PC-3 (cell line): ENCODE measurements around the gene PCP4. TPM values are rescaled to one million over a fixed set of nuclear protein-coding genes. Genes with fewer than 3 reads are reported as not detected.

Experiments used
- ATAC-seq: fragments of 200-7000 bp; cut with Tn5 transposase; 2 replicates; pipeline ENCODE4 v1.9.1; 2020; ENCODE audit warnings: mild to moderate bottlenecking, moderate library complexity
- BruUV-seq: library from RNA; stranded (reverse); fragments of 400-500 nt; replicated peaks from 2 replicates; lab custom pipeline; 2021; lab: Mats Ljungman, UMichigan
- CTCF ChIA-PET: fragments of 300-600 bp; sonication (Branson Sonifier 250); formaldehyde crosslinking; loops from one replicate; lab custom pipeline; 2022; ENCODE audit warnings: antibody characterized with exemption; lab: Charles Lee
- POLR2A ChIA-PET: fragments of 300-600 bp; sonication (Branson Sonifier 250); formaldehyde crosslinking; loops from one replicate; lab custom pipeline; 2022; ENCODE audit warnings: antibody characterized with exemption; ENCODE audit not compliant: unreplicated experiment; lab: Charles Lee
- DNase-seq: peaks from one replicate; pipeline ENCODE4 v3.0.0-alpha.2; 2015
- H2AFZ ChIP-seq: fragments of 300-600 bp; sonication (generic); 2 replicates; pipeline ENCODE4 v1.6.0; 2016; ENCODE audit warnings: antibody characterized with exemption, low read length
- H3F3A ChIP-seq: fragments of 300-600 bp; sonication (generic); one replicate; pipeline ENCODE4 v1.6.0; 2017; ENCODE audit warnings: antibody characterized with exemption, low read length, control low read depth, mild to moderate bottlenecking; ENCODE audit not compliant: unreplicated experiment
- H3K27ac ChIP-seq: fragments of 300-600 bp; sonication (generic); 2 replicates; pipeline ENCODE4 v1.5.1; 2016; ENCODE audit warnings: mild to moderate bottlenecking, low read length
- H3K27me3 ChIP-seq: fragments of 300-600 bp; sonication (generic); 2 replicates; pipeline ENCODE4 v1.6.1; 2016; ENCODE audit warnings: low read length, mixed read lengths
- H3K36me3 ChIP-seq: fragments of 300-600 bp; sonication (generic); 2 replicates; pipeline ENCODE4 v1.6.1; 2016; ENCODE audit warnings: low read depth, mixed run types, low read length, mixed read lengths
- H3K4me1 ChIP-seq: fragments of 300-600 bp; sonication (generic); 2 replicates; pipeline ENCODE4 v1.5.1; 2016; ENCODE audit warnings: low read length; ENCODE audit not compliant: insufficient read depth
- H3K4me2 ChIP-seq: fragments of 300-600 bp; sonication (generic); 2 replicates; pipeline ENCODE4 v1.6.0; 2016; ENCODE audit warnings: low read length
- H3K4me3 ChIP-seq: fragments of 300-600 bp; sonication (generic); 2 replicates; pipeline ENCODE4 v1.5.1; 2016; ENCODE audit warnings: mild to moderate bottlenecking, low read length, mixed read lengths
- H3K79me2 ChIP-seq: fragments of 300-600 bp; sonication (generic); 2 replicates; pipeline ENCODE4 v1.6.1; 2017; ENCODE audit warnings: low read length, mixed read lengths
- H3K9ac ChIP-seq: fragments of 300-600 bp; sonication (generic); 2 replicates; pipeline ENCODE4 v1.6.0; 2016; ENCODE audit warnings: mild to moderate bottlenecking, low read length
- H3K9me2 ChIP-seq: fragments of 300-600 bp; sonication (generic); replicated peaks from 2 replicates; pipeline ENCODE4 v1.6.1; 2016; ENCODE audit warnings: mixed run types, low read length, mixed read lengths
- H3K9me3 ChIP-seq: fragments of 300-600 bp; sonication (generic); 2 replicates; pipeline ENCODE4 v1.6.1; 2016; ENCODE audit warnings: low read length, mixed read lengths
- H4K20me1 ChIP-seq: fragments of 300-600 bp; sonication (generic); 2 replicates; pipeline ENCODE4 v1.6.1; 2016; ENCODE audit warnings: low read length, mixed read lengths
- CTCF ChIP-seq: fragments of 300-600 bp; sonication (generic); conservative IDR thresholded peaks from 2 replicates; pipeline ENCODE4 v1.5.1; 2017; ENCODE audit warnings: antibody characterized with exemption, low read depth, mild to moderate bottlenecking, low read length
- EZH2 ChIP-seq: fragments of 300-600 bp; sonication (generic); IDR thresholded peaks from one replicate; pipeline ENCODE4 v1.6.1; 2017; ENCODE audit warnings: antibody characterized with exemption, mild to moderate bottlenecking, low read length; ENCODE audit not compliant: unreplicated experiment
- EZH2phosphoT487 ChIP-seq: fragments of 300-600 bp; sonication (generic); IDR thresholded peaks from 2 replicates; pipeline ENCODE4 v1.6.1; 2018; ENCODE audit warnings: mild to moderate bottlenecking, antibody characterized with exemption, low read length, borderline replicate concordance
- intact Hi-C: fragments of 100-400 bp; cut with micrococcal nuclease; formaldehyde crosslinking; loops from 2 replicates; pipeline ENCODE4 v1.9.0; 2023
- total RNA-seq: library from RNA; depleted of rRNA; stranded (reverse); fragments of >200 nt; gene quantifications from 2 replicates; pipeline ENCODE4 v1.2.3, GENCODE V29; 2014

PCP4 gene
- total RNA-seq, 1 experiment from 2014 or later, result not detected

GRCh38 chr21:39961251-39961650, 94.0 kb downstream of the PCP4 start:
- POLR2A ChIA-PET, result no interaction called here
- Histone ChIP-seq H3K9ac (no peak overlapping the region), H3K79me2 (no peaks in the 10 kb centered on the region), H3K4me1 (no peaks in the 10 kb centered on the region), H4K20me1 (no peaks in the 10 kb centered on the region), H3K27ac (no peak overlapping the region), H3F3A (no peaks in the 10 kb centered on the region), H3K4me2 (no peak overlapping the region), H3K9me3 (peaks cover 13% of the 10 kb centered on the region), H3K9me2 (no peaks in the 10 kb centered on the region), H2AFZ (no peak overlapping the region), H3K27me3 (no peaks in the 10 kb centered on the region), H3K36me3 (no peaks in the 10 kb centered on the region), H3K4me3 (no peak overlapping the region)
- no TSS peak for BruUV-seq
- ATAC-seq, result no peak
- intact Hi-C loops, result no loop called here
- TF ChIP-seq CTCF (no peak), EZH2 (no peak), EZH2phosphoT487 (no peak)
- DNase-seq, result no peak
- CTCF ChIA-PET, result no interaction called here

GRCh38 chr21:39965026-39965425, 97.8 kb downstream of the PCP4 start:
- no peak overlapping the region for H3K4me3 ChIP-seq
- no peak overlapping the region for H3K4me2 ChIP-seq
- H3K9me2 ChIP-seq, result no peaks in the 10 kb centered on the region
- BruUV-seq, result no TSS peak
- H3K9ac ChIP-seq, result no peak overlapping the region
- no peak for DNase-seq
- no peaks in the 10 kb centered on the region for H3K36me3 ChIP-seq
- H3K4me1 ChIP-seq, result no peaks in the 10 kb centered on the region
- CTCF ChIA-PET, result no interaction called here
- H3K79me2 ChIP-seq, result no peaks in the 10 kb centered on the region
- no peaks in the 10 kb centered on the region for H3F3A ChIP-seq
- intact Hi-C loops, result no loop called here
- TF ChIP-seq EZH2phosphoT487 (no peak), EZH2 (no peak), CTCF (no peak)
- H2AFZ ChIP-seq, result no peak overlapping the region
- no peaks in the 10 kb centered on the region for H3K27me3 ChIP-seq
- ATAC-seq, result no peak
- H3K27ac ChIP-seq, result no peak overlapping the region
- no peaks in the 10 kb centered on the region for H4K20me1 ChIP-seq
- H3K9me3 ChIP-seq, result peaks cover 18% of the 10 kb centered on the region; the same call in 1 of the 2 replicates
- POLR2A ChIA-PET, result no interaction called here

GRCh38 chr21:39966786-39967185, 99.5 kb downstream of the PCP4 start:
- no peak overlapping the region for H3K9ac ChIP-seq
- BruUV-seq, result no TSS peak
- TF ChIP-seq EZH2 (no peak), EZH2phosphoT487 (no peak), CTCF (no peak)
- POLR2A ChIA-PET, result no interaction called here
- H3K4me2 ChIP-seq, result no peak overlapping the region
- no peaks in the 10 kb centered on the region for H3K79me2 ChIP-seq
- ATAC-seq, result no peak
- H3K27me3 ChIP-seq, result no peaks in the 10 kb centered on the region
- no peak overlapping the region for H3K4me3 ChIP-seq
- no peaks in the 10 kb centered on the region for H4K20me1 ChIP-seq
- H3K9me2 ChIP-seq, result no peaks in the 10 kb centered on the region
- intact Hi-C loops, result no loop called here
- no peaks in the 10 kb centered on the region for H3K4me1 ChIP-seq
- CTCF ChIA-PET, result no interaction called here
- DNase-seq, result no peak
- H3K9me3 ChIP-seq, result peaks cover 23% of the 10 kb centered on the region; the same call in 1 of the 2 replicates
- H3F3A ChIP-seq, result no peaks in the 10 kb centered on the region
- no peaks in the 10 kb centered on the region for H3K36me3 ChIP-seq
- no peak overlapping the region for H2AFZ ChIP-seq
- no peak overlapping the region for H3K27ac ChIP-seq
